Neural progenitor cell (in vitro differentiated cells): ENCODE measurements around the gene CERS1. TPM values are rescaled to one million over a fixed set of nuclear protein-coding genes. Genes with fewer than 3 reads are reported as not detected.

Experiments used
- DNase-seq: peaks from one replicate; pipeline ENCODE4 v3.0.0-alpha.2; 2016; ENCODE audit warnings: low spot score
- H2AFZ ChIP-seq: fragments of 200-600 bp; sonication (generic); replicated peaks from 2 replicates; pipeline ENCODE4 v1.6.1; 2016; ENCODE audit warnings: antibody characterized with exemption
- H3F3A ChIP-seq: fragments of 200-600 bp; sonication (generic); 2 replicates; pipeline ENCODE4 v1.6.1; 2016; ENCODE audit warnings: antibody characterized with exemption, low read depth
- H3K27ac ChIP-seq: fragments of 200-600 bp; sonication (generic); 2 replicates; pipeline ENCODE4 v1.5.1; 2016; ENCODE audit warnings: mild to moderate bottlenecking
- H3K27me3 ChIP-seq: fragments of 200-600 bp; sonication (generic); 2 replicates; pipeline ENCODE4 v1.6.1; 2016; ENCODE audit warnings: mild to moderate bottlenecking, moderate library complexity
- H3K36me3 ChIP-seq: fragments of 200-600 bp; sonication (generic); 2 replicates; pipeline ENCODE4 v1.5.1; 2016
- H3K4me1 ChIP-seq: fragments of 200-600 bp; sonication (generic); 2 replicates; pipeline ENCODE4 v1.6.1; 2016; ENCODE audit warnings: mixed run types
- H3K4me2 ChIP-seq: fragments of 200-600 bp; sonication (generic); 2 replicates; pipeline ENCODE4 v1.6.1; 2016
- H3K4me3 ChIP-seq: fragments of 200-600 bp; sonication (generic); 2 replicates; pipeline ENCODE4 v1.5.1; 2016
- H3K79me2 ChIP-seq: fragments of 200-600 bp; sonication (generic); 2 replicates; pipeline ENCODE4 v1.6.1; 2016; ENCODE audit warnings: low read depth
- H3K9ac ChIP-seq: fragments of 200-600 bp; sonication (generic); 2 replicates; pipeline ENCODE4 v1.6.1; 2016
- H3K9me3 ChIP-seq: fragments of 200-600 bp; sonication (generic); 2 replicates; pipeline ENCODE4 v1.5.1; 2016; ENCODE audit warnings: low read depth
- H4K20me1 ChIP-seq: fragments of 200-600 bp; sonication (generic); 2 replicates; pipeline ENCODE4 v1.6.1; 2016; ENCODE audit warnings: low read depth
- H3K27ac Mint-ChIP-seq: 3 replicates; pipeline ENCODE4 v1.8.0; 2021; ENCODE audit warnings: mixed read lengths
- H3K27me3 Mint-ChIP-seq: 2 replicates; pipeline ENCODE4 v1.8.0; 2022; ENCODE audit warnings: low read depth, mild to moderate bottlenecking, inconsistent platforms, moderate library complexity, mixed read lengths; ENCODE audit not compliant: insufficient read depth
- H3K36me3 Mint-ChIP-seq: 3 replicates; pipeline ENCODE4 v1.8.0; 2021; ENCODE audit warnings: mixed read lengths
- H3K4me1 Mint-ChIP-seq: 3 replicates; pipeline ENCODE4 v1.8.0; 2021; ENCODE audit warnings: mixed read lengths
- H3K4me3 Mint-ChIP-seq: 3 replicates; pipeline ENCODE4 v1.8.0; 2021; ENCODE audit warnings: mild to moderate bottlenecking, moderate library complexity, mixed read lengths
- H3K9me3 Mint-ChIP-seq: 3 replicates; pipeline ENCODE4 v1.8.0; 2020; ENCODE audit warnings: mixed read lengths
- CTCF ChIP-seq: fragments of 200-600 bp; sonication (generic); IDR thresholded peaks from 2 replicates; pipeline ENCODE4 v1.5.1; 2017; ENCODE audit warnings: antibody characterized with exemption, mild to moderate bottlenecking
- EZH2 ChIP-seq: fragments of 200-600 bp; sonication (generic); IDR thresholded peaks from 2 replicates; pipeline ENCODE4 v1.6.1; 2017; ENCODE audit warnings: antibody characterized with exemption, mild to moderate bottlenecking, moderate library complexity
- EZH2phosphoT487 ChIP-seq: fragments of 200-600 bp; sonication (generic); IDR thresholded peaks from 2 replicates; pipeline ENCODE4 v1.6.1; 2017; ENCODE audit warnings: antibody characterized with exemption
- total RNA-seq: library from RNA; depleted of rRNA; stranded (reverse); fragments of >200 nt; gene quantifications from 2 replicates; pipeline ENCODE4 v1.2.3, GENCODE V29; 2015; ENCODE audit warnings: low replicate concordance

Gene CERS1
- total RNA-seq, 1 donor from 2014 or later: 1.9 TPM

- Mint-ChIP-seq H3K9me3 (no peaks in the 10 kb centered on the region), H3K4me1 (no peaks in the 10 kb centered on the region), H3K4me3 (no peak overlapping the region), H3K36me3 (peaks cover 16% of the 10 kb centered on the region), H3K27ac (no peak overlapping the region), H3K27me3 (peaks cover 2% of the 10 kb centered on the region)
- H3K79me2 ChIP-seq: peaks cover 18% of the 10 kb centered on the region
- no peak for TF ChIP-seq EZH2
- TF ChIP-seq EZH2phosphoT487: no peak
- no peak for TF ChIP-seq CTCF
- no peak overlapping the region for H2AFZ ChIP-seq
- no peaks in the 10 kb centered on the region for H3K9me3 ChIP-seq
- no peaks in the 10 kb centered on the region for H3K4me1 ChIP-seq
- H4K20me1 ChIP-seq: peaks cover 27% of the 10 kb centered on the region
- H3F3A ChIP-seq: no peaks in the 10 kb centered on the region
- no peak for DNase-seq
- no peaks in the 10 kb centered on the region for H3K36me3 ChIP-seq
- H3K9ac ChIP-seq: no peak overlapping the region
- no peak overlapping the region for H3K4me3 ChIP-seq
- no peaks in the 10 kb centered on the region for H3K27me3 ChIP-seq
- no peak overlapping the region for H3K4me2 ChIP-seq
- H3K27ac ChIP-seq: no peak overlapping the region
Measured at GRCh38 chr19:18910801-18911436, 15.0 kb upstream of the CERS1 start.

GRCh38 chr19:18910010-18910409, 14.1 kb upstream of the CERS1 start:
- Histone ChIP-seq H3K27ac (no peak overlapping the region), H3F3A (no peaks in the 10 kb centered on the region), H3K4me2 (no peak overlapping the region), H3K9me3 (no peaks in the 10 kb centered on the region), H3K9ac (no peak overlapping the region), H3K4me1 (no peaks in the 10 kb centered on the region), H4K20me1 (peaks cover 18% of the 10 kb centered on the region), H3K4me3 (no peak overlapping the region), H3K27me3 (no peaks in the 10 kb centered on the region), H3K36me3 (no peaks in the 10 kb centered on the region), H3K79me2 (peaks cover 8% of the 10 kb centered on the region), H2AFZ (no peak overlapping the region)
- DNase-seq: no peak
- H3K27ac Mint-ChIP-seq: no peak overlapping the region
- H3K4me1 Mint-ChIP-seq: no peaks in the 10 kb centered on the region
- TF ChIP-seq EZH2 (no peak), CTCF (no peak), EZH2phosphoT487 (no peak)
- H3K36me3 Mint-ChIP-seq: peaks cover 16% of the 10 kb centered on the region
- no peaks in the 10 kb centered on the region for H3K9me3 Mint-ChIP-seq
- peaks cover 2% of the 10 kb centered on the region for H3K27me3 Mint-ChIP-seq
- no peak overlapping the region for H3K4me3 Mint-ChIP-seq

GRCh38 chr19:18908917-18909619, 13.1 kb upstream of the CERS1 start:
- Mint-ChIP-seq H3K4me3 (no peak overlapping the region), H3K36me3 (peaks cover 15% of the 10 kb centered on the region), H3K4me1 (no peaks in the 10 kb centered on the region), H3K27ac (no peak overlapping the region), H3K9me3 (no peaks in the 10 kb centered on the region), H3K27me3 (peaks cover 2% of the 10 kb centered on the region)
- Histone ChIP-seq H3K4me1 (no peaks in the 10 kb centered on the region), H3K36me3 (no peaks in the 10 kb centered on the region), H3K79me2 (no peaks in the 10 kb centered on the region), H3K9ac (no peak overlapping the region), H3K4me2 (no peak overlapping the region), H3F3A (no peaks in the 10 kb centered on the region), H3K4me3 (no peak overlapping the region), H2AFZ (no peak overlapping the region), H3K27ac (no peak overlapping the region), H4K20me1 (peaks cover 10% of the 10 kb centered on the region), H3K27me3 (no peaks in the 10 kb centered on the region), H3K9me3 (no peaks in the 10 kb centered on the region)
- TF ChIP-seq CTCF (no peak), EZH2 (no peak), EZH2phosphoT487 (no peak)
- no peak for DNase-seq
